Measurements from ENCODE around the gene ELOB.

GRCh38 chr16:2770057-2770951 is 6.8 kb downstream of the ELOB start:
- no peak for TF ChIP-seq POLR2AphosphoS5 (IDR thresholded peaks at IDR 0.05; ENCODE audit: insufficient read depth in 1 of 2, low read depth in 1 of 2)
- no peak for TF ChIP-seq POLR2A (IDR thresholded peaks at IDR 0.05)
